NB4 (cell line): Measurements from ENCODE around the gene SMIM24.

Source experiments
- CTCF ChIP-seq: IDR thresholded peaks from one replicate; pipeline ENCODE4 v1.5.1; 2012; ENCODE audit warnings: low read depth, low read length
- MAX ChIP-seq: IDR thresholded peaks from 2 replicates; pipeline ENCODE4 v1.6.1; 2011; ENCODE audit warnings: low read depth, low read length
- MYC ChIP-seq: IDR thresholded peaks from 2 replicates; pipeline ENCODE4 v1.6.1; 2011; ENCODE audit warnings: low read depth, low read length
- POLR2A ChIP-seq: IDR thresholded peaks from 2 replicates; pipeline ENCODE4 v1.6.1; 2011; ENCODE audit warnings: mild to moderate bottlenecking; ENCODE audit not compliant: insufficient read length; ENCODE audit errors: extremely low read depth

- TF ChIP-seq CTCF (no peak), POLR2A (no peak), MAX (no peak), MYC (no peak)
Observed at GRCh38 chr19:3444695-3445234, 35.6 kb downstream of the SMIM24 start.
